ENCODE data around the gene NOTCH3. TPM values are rescaled to one million over a fixed set of nuclear protein-coding genes. Genes with fewer than 3 reads are reported as not detected.

The NOTCH3 gene
- polyA plus RNA-seq, 4 donors, result 87.3 to 127 (median 122) TPM

DNA sequence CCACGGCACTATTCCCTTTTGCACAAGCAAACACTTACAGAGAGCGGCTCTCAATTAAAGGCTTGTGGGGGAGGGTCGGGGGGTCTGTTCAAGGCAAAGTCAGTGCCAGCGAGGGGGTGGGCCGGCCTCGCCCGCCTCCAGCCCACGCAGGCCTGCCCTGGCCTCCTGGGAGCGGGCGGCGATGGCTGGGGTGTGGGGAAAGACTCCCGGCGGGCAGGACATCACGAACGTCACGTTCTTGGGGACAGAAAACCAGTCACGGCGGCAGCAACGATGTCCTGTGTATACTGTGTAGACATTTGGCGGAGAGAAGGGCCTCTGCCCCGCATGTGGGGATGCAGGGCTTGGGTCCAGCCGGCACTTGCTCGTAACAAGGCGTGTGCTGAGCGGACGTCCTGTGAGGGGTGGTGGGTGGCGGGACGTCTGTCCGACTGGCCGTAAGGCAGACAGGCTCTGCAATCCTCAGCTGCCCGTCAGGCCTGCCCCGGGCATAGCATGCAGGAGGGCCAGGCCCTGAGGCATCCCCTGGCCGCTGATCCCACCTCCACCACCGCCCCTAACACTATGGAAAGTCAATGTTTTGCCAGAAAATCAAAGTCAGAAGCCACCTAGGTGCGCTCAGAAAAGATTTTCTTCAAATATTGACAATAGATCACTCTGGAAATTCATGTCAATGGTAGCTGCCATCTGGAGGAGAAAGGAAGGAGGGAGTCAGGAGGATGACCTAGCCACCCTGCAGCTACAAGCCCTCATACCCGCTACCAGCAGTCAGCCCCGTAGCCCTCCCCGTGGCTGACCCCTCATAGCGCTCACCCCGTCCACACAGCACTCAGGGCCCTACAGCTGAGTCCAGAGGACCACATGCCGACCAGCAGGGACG is 37.2 kb upstream of the NOTCH3 start:
- no peak for DNase-seq (ENCODE audit: low read depth in 4 of 4, low spot score in 2 of 4)

DNA sequence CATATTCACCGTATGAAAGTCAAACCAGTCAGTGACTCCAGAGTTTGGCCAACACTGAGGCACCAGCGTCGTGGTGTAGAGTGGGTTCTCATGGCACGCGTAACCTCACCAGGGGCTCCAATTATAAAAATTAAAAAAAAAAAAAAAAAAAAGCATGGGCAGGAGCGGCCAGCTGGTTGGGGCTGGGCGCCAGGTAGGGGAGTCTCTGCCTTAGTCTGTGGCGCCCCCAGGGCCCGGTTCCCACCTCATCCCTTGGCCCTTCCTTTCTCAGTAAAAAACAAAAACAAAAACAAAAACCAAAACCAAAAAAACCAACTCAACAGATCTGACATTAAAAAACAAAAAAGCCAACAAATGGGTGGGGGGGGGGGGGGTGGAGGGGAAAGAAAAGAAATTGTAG is 36.1 kb upstream of the NOTCH3 start:
- DNase-seq (ENCODE audit: low read depth in 4 of 4, low spot score in 2 of 4), result no peak

DNA sequence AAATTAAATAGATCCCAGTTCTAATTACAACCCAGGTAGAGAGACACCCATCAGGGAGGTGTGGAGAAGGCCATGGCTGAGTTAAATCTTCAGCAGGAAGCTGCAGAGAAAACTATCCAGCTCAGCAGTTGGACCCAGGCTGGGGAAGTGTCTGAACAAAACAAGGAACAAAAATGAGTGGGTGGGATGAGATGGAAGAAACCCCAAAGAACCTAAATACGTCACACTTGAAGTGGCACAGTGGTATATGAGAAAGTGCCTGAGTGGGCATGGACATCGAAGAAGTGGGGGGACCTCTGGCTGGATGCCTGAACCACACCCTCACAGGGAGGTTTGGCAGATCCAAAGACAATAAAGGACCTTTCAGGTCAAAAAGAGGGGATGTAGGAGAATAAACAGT is 35.0 kb upstream of the NOTCH3 start:
- DNase-seq (ENCODE audit: low read depth in 4 of 4, low spot score in 2 of 4), result no peak

DNA sequence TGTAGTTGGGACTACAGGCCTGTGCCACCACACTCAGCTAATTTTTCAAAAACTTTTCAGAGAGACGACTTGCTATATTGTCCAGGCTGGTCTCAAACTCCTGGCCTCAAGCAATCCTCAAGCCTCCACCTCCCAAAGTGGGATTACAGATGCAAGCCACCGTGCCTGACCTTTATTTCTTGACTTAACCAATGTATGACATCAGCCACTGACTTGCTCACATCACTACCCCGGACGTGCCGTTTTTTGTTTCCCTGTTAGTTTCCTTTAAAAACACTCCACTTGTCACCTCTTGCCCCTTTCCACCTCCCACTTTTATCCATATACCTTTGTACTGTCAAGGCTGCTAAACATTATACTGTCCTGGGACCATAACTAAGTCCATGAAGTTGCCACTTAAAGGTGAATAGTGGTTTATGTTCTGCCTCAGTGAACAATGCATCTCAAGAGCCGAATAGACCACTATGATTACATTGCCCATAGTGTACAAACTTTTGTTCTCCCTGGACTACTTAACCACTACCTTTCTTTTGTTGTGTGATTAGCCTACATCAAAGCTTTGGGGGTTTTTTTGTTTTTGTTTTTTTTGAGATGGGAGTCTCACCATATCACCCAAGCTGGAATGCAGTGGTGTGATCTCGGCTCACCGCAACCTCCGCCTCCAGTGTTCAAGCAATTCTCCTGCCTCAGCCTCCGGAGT is 33.8 kb upstream of the NOTCH3 start:
- no peak for DNase-seq (ENCODE audit: low read depth in 4 of 4, low spot score in 2 of 4)

DNA sequence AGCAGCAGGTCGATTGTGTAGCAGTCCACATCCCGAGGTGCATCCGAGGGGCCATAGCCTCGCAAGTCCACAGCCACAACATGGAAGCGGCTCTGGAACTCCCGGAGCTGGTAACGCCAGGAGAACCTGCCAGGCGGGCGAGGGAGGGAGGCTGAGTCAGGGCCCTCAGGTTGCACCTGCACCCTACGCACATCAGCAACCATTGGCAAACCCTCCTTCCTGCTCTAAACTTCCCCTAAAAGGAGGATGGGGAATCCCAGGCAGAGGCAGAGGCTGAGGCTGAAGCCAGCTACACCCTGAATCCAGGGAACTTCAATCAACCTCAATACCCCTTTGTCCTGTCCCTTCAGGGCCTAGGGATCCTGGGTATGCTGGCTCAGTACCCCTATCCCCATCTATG is 30.5 kb upstream of the NOTCH3 start:
- DNase-seq (ENCODE audit: low read depth in 4 of 4, low spot score in 2 of 4), result no peak

DNA sequence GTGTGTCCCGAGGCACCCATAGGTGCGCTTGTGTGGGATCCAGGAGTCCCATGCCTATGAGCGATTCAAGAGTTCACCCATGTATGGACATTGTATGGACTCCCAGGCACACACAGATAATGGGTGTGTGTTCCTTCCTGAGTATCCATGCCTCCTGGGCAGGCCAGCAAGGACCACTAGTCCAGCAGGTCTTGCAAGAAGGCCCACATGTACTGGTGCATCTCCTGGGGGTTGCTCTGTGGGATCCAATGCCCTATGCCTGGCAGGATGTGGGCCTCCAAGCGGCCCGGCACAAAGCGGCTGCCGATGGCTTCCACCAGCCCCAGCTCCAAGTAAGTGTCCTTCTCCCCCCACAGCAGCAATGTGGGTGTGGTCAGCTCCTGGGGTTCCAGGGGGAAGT is 26.5 kb upstream of the NOTCH3 start:
- DNase-seq (ENCODE audit: low read depth in 4 of 4, low spot score in 2 of 4), result no peak

DNA sequence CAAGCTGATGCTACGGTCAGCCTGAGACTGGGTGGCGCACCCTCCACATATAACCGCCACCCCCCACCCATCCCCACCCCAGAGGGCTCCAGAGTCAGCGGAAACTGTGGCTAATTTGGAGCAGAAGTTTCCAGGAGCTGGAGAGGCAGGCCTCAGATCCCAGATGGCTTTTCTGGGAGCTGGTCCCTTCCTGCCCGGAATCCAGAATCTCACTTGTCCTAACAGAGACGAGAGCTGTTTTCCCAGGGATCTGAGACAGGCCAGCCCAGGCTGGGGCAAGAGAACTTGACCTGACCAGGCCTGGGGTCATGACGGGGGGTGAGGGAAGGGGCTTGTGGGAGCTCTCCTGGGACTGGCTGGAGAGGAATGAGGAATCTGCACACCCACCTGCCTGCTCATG is 25.0 kb upstream of the NOTCH3 start:
- no peak for DNase-seq (ENCODE audit: low read depth in 4 of 4, low spot score in 2 of 4)

DNA sequence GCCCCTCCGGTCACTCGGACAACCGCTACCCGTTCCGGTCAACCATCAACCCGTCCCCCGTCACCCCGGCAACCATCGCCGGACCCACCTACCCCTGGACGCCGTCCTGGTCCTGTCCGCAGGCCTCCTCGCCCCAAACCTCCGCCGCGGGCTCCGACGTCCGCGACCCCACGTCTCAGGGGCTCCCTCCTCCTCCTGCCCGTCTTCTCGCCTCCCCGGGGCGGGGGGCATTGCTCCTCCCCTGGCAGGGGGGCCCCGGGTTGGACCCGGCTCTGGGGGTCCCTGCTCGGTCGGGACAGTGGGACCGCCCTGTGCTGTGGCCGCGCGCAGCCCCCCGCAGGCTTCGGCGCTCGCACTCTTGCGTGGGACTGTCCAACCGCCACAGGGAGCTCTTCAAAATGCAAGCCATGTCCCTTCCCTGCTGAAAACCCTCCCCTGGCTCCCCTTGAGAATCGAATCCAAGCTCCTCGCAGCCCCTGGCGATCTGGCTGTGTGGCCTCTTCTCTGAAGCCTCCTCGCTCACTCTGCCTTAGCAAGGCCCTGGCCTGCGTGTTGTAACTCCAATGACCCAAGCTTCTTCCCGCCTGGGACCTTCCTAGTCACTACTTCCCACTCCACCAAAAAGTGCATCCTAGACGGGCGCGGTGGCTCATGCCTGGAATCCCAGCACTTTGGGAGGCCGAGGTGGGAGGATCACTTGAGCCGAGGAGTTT is 23.0 kb upstream of the NOTCH3 start:
- DNase-seq (ENCODE audit: low read depth in 4 of 4, low spot score in 2 of 4), result no peak

DNA sequence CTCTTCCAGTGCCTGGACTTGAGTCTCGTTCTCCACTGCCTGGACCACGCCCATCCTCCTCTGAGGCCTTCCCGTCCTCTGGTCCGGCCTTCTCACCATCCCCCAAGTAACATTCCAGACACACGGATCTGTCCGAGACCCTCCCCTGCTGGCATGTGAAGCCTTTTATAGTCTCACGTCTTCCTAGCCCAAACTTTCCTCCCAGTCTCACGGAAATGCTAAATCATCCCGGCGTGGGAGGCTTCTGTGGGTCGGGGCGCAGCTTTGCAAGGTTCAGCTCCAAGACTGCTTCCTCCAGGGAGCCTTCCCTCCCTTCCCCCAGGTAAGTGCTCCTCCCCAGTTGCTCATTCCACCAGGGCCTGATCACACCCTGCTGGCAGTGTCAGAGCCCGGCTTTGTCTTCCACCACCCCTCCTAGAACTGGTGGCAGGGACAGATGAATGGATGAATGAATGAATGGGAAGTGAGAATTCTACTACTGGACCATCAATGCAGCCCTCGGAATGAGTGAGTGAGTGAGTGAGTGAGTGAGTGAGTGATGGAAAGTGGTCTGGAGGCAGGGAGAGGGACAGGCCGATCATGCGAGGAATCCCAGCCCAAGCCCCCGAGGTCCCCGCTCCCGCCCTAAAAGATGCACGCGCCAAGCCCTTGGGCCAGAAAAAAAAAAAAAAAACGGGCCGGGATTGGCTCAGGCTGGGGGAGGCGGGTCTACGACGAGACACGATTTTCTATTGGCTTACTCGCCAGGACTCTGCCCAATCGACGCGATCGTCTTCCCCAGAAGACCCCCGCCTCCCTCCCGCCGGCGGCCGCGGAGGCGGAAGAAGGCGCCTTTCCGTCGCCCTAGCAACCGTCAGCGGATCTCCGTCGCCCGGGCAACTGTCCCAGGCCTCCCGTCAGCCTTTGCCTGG is 22.2 kb upstream of the NOTCH3 start:
- peak in 3 of 4 donors; percentile 93 to 94 (median 93) for DNase-seq (ENCODE audit: low read depth in 4 of 4, low spot score in 2 of 4)

DNA sequence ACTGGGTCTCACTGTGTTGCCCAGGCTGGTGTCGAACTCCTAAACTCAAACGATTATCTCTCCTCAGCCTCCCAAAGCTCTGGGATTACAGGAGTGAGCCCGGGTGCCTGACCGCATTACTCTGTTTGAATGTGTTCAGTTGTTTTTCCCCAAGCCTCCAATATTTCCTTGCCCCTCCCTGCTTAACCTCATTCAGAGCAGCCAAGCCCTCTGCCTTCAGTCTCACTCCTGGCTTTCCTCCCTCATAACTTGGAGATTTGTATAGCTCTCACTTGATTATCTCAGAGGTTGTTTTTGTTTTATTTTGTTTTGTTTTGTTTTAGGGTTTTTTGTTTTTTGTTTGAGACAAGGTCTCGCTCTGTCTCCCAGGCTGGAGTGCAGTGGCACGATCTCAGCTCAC is 20.0 kb upstream of the NOTCH3 start:
- no peak for DNase-seq (ENCODE audit: low read depth in 4 of 4, low spot score in 2 of 4)

DNA sequence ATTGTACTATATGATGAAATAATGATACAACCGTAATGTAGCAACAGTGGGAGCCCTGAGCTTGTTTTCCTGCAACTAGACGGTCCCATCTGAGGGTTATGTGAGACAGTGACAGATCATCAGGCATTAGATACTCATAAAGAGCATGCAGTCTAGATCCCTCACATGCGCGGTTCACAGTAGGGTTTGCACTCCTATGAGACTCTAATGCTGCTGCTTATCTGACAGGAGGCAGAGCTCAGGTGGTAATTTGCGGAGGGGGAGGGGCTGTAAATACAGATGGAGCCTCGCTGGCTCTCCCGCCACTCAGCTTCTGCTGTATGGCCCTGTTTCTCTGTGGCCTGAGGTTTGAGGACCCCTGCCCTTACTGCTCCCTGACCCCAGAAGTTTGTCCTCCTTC is 17.7 kb upstream of the NOTCH3 start:
- DNase-seq (ENCODE audit: low read depth in 4 of 4, low spot score in 2 of 4), result no peak

DNA sequence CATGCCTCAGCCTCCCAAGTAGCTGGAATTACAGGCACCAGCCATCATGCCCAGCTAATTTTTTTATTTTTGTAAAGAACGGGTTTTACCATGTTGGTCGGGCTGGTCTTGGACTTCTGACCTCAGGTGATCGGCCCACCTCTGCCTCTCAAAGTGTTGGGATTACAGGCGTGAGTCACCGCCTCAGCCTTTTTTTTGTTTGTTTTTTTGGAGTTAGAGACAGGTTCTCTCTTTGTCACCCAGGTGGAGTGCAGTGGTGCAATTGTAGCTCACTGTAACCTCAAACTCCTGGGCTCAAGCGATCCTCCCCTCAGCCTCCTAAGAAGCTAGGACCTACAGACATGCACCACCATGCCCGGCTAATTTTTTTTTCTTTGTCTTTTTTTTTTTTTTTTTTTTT is 15.6 kb upstream of the NOTCH3 start:
- no peak for DNase-seq (ENCODE audit: low read depth in 4 of 4, low spot score in 2 of 4)

DNA sequence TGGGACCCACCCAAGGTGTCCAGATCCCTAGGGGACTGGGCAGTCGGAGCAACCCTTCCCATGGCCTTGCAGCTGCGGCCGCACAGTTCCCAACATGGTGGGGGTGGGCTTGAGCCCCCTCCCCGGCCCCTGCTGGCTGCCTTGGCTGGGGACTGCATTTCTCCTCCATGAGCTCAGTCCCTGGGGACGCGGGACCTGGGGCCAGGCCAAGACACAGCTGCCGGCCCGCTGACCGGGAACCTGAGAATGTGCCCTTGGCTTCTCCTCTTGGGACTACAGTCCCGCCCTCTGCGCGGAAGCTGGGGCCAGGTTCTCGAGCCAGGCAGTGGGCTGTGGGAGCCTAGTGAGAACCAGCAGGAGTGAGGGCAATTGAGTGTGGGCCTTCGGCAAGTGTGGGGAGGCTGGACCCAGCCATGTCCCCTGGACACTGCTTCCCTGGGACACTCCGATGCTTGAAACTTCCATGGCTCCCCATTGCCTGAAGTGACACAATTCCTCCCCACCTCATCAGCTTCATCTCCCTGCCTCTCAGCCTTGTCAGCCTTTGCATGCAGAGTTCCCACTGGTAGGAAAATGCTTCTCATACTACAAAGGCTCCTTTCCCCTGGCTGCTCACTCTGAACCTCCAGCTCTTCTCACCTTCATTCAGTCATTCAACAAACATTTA is 13.1 kb upstream of the NOTCH3 start:
- DNase-seq (ENCODE audit: low read depth in 4 of 4, low spot score in 2 of 4), result no peak

DNA sequence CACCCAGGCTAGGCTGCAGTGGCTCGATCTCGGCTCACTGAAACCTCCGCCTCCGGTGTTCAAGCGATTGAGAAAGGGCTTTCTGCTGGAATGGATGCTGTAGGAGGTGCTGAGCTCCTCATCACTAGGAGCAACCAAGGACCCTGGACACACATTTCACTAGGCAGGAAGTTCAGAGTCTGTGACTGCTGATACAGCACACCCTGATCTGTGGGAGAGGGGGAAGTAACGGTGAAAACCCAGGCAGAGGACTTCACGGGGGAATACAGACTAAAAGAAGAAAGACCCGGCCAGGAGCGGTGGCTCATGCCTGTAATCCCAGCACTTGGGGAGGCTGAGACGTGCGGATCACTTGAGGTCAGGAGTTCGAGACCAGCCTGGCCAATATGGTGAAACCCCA is 11.9 kb upstream of the NOTCH3 start:
- DNase-seq (ENCODE audit: low read depth in 4 of 4, low spot score in 2 of 4), result no peak

DNA sequence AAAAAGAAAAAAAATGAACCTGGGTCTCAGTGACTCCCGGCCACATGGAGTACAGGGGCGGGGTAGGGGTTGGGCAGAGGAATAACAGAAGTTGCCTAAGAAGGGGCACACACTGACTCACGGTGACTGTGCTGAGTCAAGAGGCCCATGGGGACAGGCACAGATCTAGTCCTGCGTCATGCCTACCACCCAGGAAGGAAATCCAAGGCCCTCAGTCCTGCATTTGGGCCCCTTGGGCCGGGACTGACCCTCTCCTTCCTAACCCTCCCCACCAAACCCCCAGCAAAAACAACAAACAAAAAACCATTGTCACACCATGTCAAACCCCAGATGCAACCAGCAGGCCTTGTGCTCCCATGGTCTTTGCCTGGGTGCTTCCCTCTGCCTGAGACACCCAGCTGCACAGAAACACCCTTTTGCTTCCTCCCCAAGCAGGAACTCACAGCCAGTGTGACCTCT is 9.6 kb upstream of the NOTCH3 start:
- no peak for DNase-seq (ENCODE audit: low read depth in 4 of 4, low spot score in 2 of 4)

DNA sequence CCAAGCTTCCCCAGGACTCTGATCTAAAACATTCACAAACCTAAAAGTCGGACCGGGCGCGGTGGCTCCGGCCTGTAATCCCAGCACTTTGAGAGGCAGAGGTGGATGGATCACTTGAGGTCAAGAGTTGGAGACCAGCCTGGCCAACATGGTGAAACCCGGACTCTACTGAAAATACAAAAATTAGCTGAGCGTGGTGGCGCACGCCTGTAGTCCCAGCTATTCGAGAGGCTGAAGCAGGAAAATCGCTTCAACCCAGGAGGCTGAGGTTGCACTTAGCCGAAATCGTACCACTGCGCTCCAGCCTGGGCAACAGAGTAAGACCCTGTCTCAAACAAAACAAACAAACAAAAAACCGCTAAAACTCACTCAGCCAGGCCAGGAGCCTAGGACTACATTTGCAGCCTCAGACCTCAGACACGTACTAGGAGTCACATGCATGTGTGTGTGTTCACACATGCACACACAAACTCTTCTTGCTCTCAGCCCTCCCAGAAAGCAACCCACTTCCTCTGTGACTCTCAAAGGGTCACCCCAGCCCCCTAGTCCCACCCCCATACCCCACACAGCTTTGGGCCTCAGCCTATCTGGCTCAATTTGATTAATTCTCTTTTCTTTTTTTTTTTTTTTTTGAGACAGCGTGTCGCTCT is 704 bp upstream of the NOTCH3 start:
- no peak for DNase-seq (ENCODE audit: low read depth in 4 of 4, low spot score in 2 of 4)

DNA sequence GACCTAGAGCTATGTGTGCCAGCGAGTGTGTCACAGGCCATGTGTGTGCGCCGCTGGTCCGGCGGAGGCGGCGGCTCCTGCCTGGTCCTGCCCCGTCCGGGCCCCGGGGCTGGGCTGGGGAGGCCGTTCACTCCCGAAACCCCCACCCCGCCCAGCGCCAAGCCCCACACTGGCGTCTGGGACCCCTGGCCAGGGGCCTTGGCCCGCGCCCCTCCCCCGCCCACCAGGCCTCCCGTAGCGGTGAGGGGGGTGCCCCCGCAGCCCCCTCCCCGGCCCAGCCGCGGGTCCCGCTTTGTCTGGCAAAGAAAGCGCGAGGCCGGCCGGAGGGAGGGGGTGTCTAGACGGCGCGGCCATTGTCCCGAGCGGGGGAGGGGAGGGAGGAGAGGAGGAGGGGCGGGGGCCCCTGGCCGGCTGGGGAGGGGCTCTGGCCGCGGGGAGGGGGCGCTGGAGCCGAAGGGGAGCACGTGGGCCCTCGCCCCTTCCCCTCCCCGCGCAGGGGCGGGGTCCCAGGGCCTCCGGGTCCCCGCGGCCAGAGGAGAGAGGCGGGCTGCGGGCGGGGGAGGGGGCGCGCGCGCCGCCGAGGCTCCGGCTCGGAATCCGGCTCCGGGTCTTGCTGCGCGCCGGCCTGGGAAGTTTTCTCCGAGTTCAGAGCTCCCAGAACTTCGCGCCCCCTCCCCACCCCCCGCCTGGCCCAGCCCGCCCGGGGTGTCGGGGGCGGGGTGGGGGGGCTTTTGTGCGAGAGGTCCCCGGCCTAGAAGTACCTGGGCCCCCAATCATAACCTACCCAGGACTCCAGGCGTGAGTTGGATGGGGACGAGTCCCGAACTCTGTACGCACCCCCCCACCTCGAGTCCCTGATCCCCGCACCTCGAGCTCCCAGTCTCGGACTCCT is 888 bp downstream of the NOTCH3 start:
- peak in 2 of 4 donors; percentile 67 to 70 for DNase-seq (ENCODE audit: low read depth in 4 of 4, low spot score in 2 of 4)

DNA sequence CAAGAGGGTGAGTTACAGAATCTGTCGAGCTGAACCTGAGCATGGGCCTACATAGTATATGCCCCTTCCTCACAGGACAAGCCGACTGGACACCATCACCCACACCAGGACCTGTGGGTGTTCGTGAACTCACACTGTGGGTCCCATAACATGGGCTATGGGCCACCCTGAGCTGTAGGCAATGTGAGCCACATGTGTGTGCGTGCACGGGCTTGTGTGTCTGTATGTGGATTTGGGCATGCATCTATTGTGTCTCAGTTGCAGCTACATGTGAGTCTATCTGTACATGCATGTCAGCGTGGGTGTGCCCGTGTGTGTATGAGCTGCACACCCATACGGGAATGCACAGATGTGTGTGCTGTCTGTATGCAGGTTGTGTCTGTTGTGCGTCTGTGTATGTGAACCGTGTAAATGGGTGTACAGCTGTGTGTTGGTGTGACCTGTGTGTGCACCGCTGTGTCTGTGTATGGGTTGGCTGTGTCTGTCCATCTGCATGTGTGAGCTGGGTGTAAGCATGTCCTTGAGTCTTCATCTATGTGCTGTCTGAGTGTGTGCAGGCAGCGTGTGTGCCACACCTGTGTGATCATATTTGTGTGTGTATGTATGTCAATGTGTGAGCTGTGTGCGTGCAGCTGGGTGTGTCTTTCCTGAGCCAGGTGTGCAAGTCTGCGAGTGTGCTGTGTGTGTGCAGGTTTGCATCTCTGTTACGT is 1.7 kb downstream of the NOTCH3 start:
- DNase-seq (ENCODE audit: low read depth in 4 of 4, low spot score in 2 of 4), result no peak
